Keratinocyte (primary cell): ENCODE measurements around the gene CT55. TPM values are rescaled to one million over a fixed set of nuclear protein-coding genes. Genes with fewer than 3 reads are reported as not detected.
"Not testable (repeated sequence)": the region's sequence is repeated elsewhere in the genome, so short reads cannot be mapped to it uniquely, and the experiment has no call there.

Experiments
- DNase-seq: peaks from one replicate; pipeline ENCODE4 v3.0.0-alpha.2; 2011; ENCODE audit warnings: low read depth, missing footprints, low spot score
- FAIRE-seq: peaks from 2 replicates; lab custom pipeline; 2011; peaks lifted over from hg19 to GRCh38; lab: Jason Lieb, UNC
- H2AFZ ChIP-seq: 2 replicates; pipeline ENCODE4 v1.6.0; 2012; ENCODE audit warnings: low read length, control low read depth, inconsistent platforms; ENCODE audit not compliant: control insufficient read depth
- H3K27ac ChIP-seq: 2 replicates; pipeline ENCODE4 v1.5.1; 2011; ENCODE audit warnings: low read length; ENCODE audit not compliant: control insufficient read depth, insufficient read depth
- H3K27me3 ChIP-seq: 3 replicates; pipeline ENCODE4 v1.6.0; 2011; ENCODE audit warnings: low read length; ENCODE audit not compliant: control insufficient read depth, insufficient read depth; ENCODE audit errors: extremely low read depth
- H3K36me3 ChIP-seq, 2 experiments: 2 replicates in 1 of 2; 3 replicates in 1 of 2; pipeline ENCODE4 v1.5.1; 2011; ENCODE audit warnings: low read length in 2 of 2, mild to moderate bottlenecking in 1 of 2; ENCODE audit not compliant: control insufficient read depth in 2 of 2, insufficient read depth in 2 of 2; ENCODE audit errors: extremely low read depth in 1 of 2
- H3K4me1 ChIP-seq: 3 replicates; pipeline ENCODE4 v1.5.1; 2011; ENCODE audit warnings: low read length; ENCODE audit not compliant: control insufficient read depth, insufficient read depth; ENCODE audit errors: extremely low read depth
- H3K4me2 ChIP-seq: 3 replicates; pipeline ENCODE4 v1.6.0; 2011; ENCODE audit warnings: low read depth, low read length; ENCODE audit not compliant: control insufficient read depth, insufficient read depth; ENCODE audit errors: extremely low read depth
- H3K4me3 ChIP-seq, 3 experiments: fragments of 200-600 bp in 1 of 3; sonication (generic) in 1 of 3; 2 replicates in 2 of 3; 3 replicates in 1 of 3; pipeline ENCODE4 v1.5.1; 2011 to 2016; ENCODE audit warnings: low read length in 3 of 3, mild to moderate bottlenecking in 3 of 3, control low read depth in 2 of 3, inconsistent platforms in 1 of 3, low read depth in 1 of 3, mixed read lengths in 1 of 3, mixed run types in 1 of 3, moderate library complexity in 1 of 3; ENCODE audit not compliant: control insufficient read depth in 2 of 3, insufficient read depth in 2 of 3; ENCODE audit errors: extremely low read depth in 1 of 3
- H3K79me2 ChIP-seq: 2 replicates; pipeline ENCODE4 v1.6.0; 2012; ENCODE audit warnings: low read length; ENCODE audit not compliant: control insufficient read depth, insufficient read depth
- H3K9ac ChIP-seq: 3 replicates; pipeline ENCODE4 v1.6.0; 2011; ENCODE audit warnings: low read length; ENCODE audit not compliant: control insufficient read depth, insufficient read depth; ENCODE audit errors: extremely low read depth
- H3K9me1 ChIP-seq: 3 replicates; pipeline ENCODE4 v1.6.0; 2011; ENCODE audit warnings: low read length; ENCODE audit not compliant: control insufficient read depth, insufficient read depth; ENCODE audit errors: extremely low read depth
- H3K9me3 ChIP-seq: 2 replicates; pipeline ENCODE4 v1.5.1; 2012; ENCODE audit warnings: low read depth, low read length; ENCODE audit not compliant: control insufficient read depth
- H4K20me1 ChIP-seq: 3 replicates; pipeline ENCODE4 v1.6.0; 2011; ENCODE audit warnings: low read length; ENCODE audit not compliant: control insufficient read depth, insufficient read depth; ENCODE audit errors: extremely low read depth
- CTCF ChIP-seq, 3 experiments: IDR thresholded peaks in 1 of 3; conservative IDR thresholded peaks in 1 of 3; optimal IDR thresholded peaks in 1 of 3; 2 replicates in 2 of 3; 3 replicates in 1 of 3; pipeline versions ENCODE3 to v1.5.1; 2011; ENCODE audit warnings: low read length in 3 of 3, mild to moderate bottlenecking in 3 of 3, moderate library complexity in 2 of 3, control low read depth in 1 of 3, inconsistent platforms in 1 of 3; ENCODE audit not compliant: insufficient read depth in 2 of 3; ENCODE audit errors: extremely low read depth in 1 of 3
- EZH2 ChIP-seq: IDR thresholded peaks from one replicate; pipeline ENCODE4 v1.6.1; 2012; ENCODE audit warnings: inconsistent platforms, mild to moderate bottlenecking, low read length, moderate library complexity
- dilution Hi-C: fragments of 300-500 bp; cut with MboI; formaldehyde crosslinking; loops from one replicate; pipeline ENCODE4 v1.7.0; 2020; ENCODE audit warnings: low sequenced_read_pairs; ENCODE audit not compliant: extremely low pct_ligation_motif_present
- polyA plus RNA-seq, 5 experiments: library from polyadenylated mRNA; depleted of rRNA in 3 of 5; stranded (reverse) in 3 of 5; stranded (forward) in 1 of 5; unstranded in 1 of 5; fragments of >200 nt; gene quantifications; 1 replicate in 1 of 5; 2 replicates in 3 of 5; 3 replicates in 1 of 5; pipeline versions ENCODE4 v1.2.1 to v1.2.3, GENCODE V29; 2011 to 2012; ENCODE audit warnings: missing spikeins in 2 of 5, low read depth in 1 of 5, low replicate concordance in 1 of 5

The CT55 gene
- polyA plus RNA-seq, 1 donor (not counting 4 experiments of a cell fraction or from before 2014, with no cell fraction given): not detected

- H3K27me3 ChIP-seq, H3K9me1 ChIP-seq, dilution Hi-C loops, H3K4me2 ChIP-seq, H3K9me3 ChIP-seq, H3K4me1 ChIP-seq, H3K9ac ChIP-seq, H2AFZ ChIP-seq, H3K4me3 ChIP-seq, H3K79me2 ChIP-seq, DNase-seq, H4K20me1 ChIP-seq, FAIRE-seq, H3K36me3 ChIP-seq, H3K27ac ChIP-seq: not testable (repeated sequence)
These were observed 55.1 kb downstream of the CT55 start for GRCh38 chrX:135116064-135116463.

DNA sequence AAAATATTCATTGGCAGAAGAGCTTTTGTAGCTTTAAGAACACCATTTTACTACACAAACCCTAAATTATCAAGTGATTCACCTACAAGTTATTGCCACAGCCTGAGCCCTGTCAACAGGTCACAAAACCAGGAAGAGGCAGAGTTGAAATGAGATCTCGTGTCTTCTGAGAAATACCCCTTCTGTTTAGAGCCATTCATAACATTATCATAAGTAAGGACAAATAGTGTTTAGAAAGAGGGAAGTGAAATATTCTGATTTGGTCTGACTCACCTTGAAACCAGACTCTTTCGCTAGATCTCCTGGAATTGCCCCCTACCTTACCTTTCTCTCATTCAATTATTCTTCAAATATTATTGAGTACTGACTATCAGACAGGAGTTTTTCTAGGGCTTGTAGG lies 56.8 kb downstream of the CT55 start:
- H3K79me2 ChIP-seq: no peaks in the 10 kb centered on the region
- DNase-seq (no peak), FAIRE-seq (no peak)
- no peaks in the 10 kb centered on the region for H3K27me3 ChIP-seq
- no peak overlapping the region for H2AFZ ChIP-seq
- H3K4me2 ChIP-seq: no peak overlapping the region
- no peaks in the 10 kb centered on the region for H3K4me1 ChIP-seq
- H4K20me1 ChIP-seq: no peaks in the 10 kb centered on the region
- H3K4me3 ChIP-seq: no peak overlapping the region
- H3K27ac ChIP-seq: no peak overlapping the region
- H3K36me3 ChIP-seq: no peaks in the 10 kb centered on the region
- H3K9ac ChIP-seq: no peak overlapping the region
- TF ChIP-seq EZH2: no peak
- TF ChIP-seq CTCF (optimal IDR thresholded peaks at IDR 0.05 in 1 of 3, IDR thresholded peaks at IDR 0.05 in 1 of 3, conservative IDR thresholded peaks at IDR 0.05 in 1 of 3; ENCODE audit: extremely low read depth in 1 of 3, insufficient read depth in 2 of 3, low read length in 3 of 3): no peak
- dilution Hi-C loops: no loop called here
- H3K9me1 ChIP-seq: no peaks in the 10 kb centered on the region
- H3K9me3 ChIP-seq: no peaks in the 10 kb centered on the region

DNA sequence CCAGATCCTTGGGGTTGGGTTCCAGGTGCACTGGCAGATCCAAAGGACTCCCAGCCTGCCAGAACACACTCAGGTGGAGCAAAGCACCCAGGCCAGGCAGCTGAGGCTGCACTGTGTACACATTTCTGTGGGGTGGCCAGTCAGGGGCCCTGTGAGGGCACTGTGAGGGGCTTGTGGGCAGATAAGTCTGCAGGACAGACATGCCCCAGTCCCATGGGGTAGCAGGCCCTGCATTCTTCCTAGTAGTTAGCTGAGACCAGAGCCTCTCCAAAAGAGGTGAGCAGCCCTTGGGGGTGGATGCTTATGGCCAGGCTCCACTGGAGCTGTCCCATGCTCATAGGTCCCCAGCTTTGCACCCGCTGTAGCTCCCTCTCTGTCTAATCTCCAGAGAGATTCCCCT lies 58.5 kb downstream of the CT55 start:
- no peak for FAIRE-seq

More for the DNA sequence above, 58.5 kb downstream of the CT55 start:
- no peak for TF ChIP-seq CTCF (optimal IDR thresholded peaks at IDR 0.05 in 1 of 3, IDR thresholded peaks at IDR 0.05 in 1 of 3, conservative IDR thresholded peaks at IDR 0.05 in 1 of 3; ENCODE audit: extremely low read depth in 1 of 3, insufficient read depth in 2 of 3, low read length in 3 of 3)
- TF ChIP-seq EZH2: no peak
- Histone ChIP-seq H3K9me3 (no peaks in the 10 kb centered on the region), H3K4me2 (no peak overlapping the region), H3K36me3 (no peaks in the 10 kb centered on the region), H3K9me1 (no peaks in the 10 kb centered on the region), H3K9ac (no peak overlapping the region), H3K4me3 (no peak overlapping the region), H3K27ac (no peak overlapping the region), H3K27me3 (no peaks in the 10 kb centered on the region), H2AFZ (no peak overlapping the region), H3K79me2 (no peaks in the 10 kb centered on the region), H4K20me1 (no peaks in the 10 kb centered on the region), H3K4me1 (no peaks in the 10 kb centered on the region)
- no peak for DNase-seq
- dilution Hi-C loops: no loop called here
